GM11168 (cell line): ENCODE data around the gene COX19.

ENCODE experiments used
- in situ Hi-C: fragments of 300-500 bp; cut with MboI; formaldehyde crosslinking; loops from one replicate; pipeline ENCODE4 v1.12.0; 2022; ENCODE audit warnings: low sequenced_read_pairs; ENCODE audit not compliant: unreplicated experiment

The COX19 gene

DNA sequence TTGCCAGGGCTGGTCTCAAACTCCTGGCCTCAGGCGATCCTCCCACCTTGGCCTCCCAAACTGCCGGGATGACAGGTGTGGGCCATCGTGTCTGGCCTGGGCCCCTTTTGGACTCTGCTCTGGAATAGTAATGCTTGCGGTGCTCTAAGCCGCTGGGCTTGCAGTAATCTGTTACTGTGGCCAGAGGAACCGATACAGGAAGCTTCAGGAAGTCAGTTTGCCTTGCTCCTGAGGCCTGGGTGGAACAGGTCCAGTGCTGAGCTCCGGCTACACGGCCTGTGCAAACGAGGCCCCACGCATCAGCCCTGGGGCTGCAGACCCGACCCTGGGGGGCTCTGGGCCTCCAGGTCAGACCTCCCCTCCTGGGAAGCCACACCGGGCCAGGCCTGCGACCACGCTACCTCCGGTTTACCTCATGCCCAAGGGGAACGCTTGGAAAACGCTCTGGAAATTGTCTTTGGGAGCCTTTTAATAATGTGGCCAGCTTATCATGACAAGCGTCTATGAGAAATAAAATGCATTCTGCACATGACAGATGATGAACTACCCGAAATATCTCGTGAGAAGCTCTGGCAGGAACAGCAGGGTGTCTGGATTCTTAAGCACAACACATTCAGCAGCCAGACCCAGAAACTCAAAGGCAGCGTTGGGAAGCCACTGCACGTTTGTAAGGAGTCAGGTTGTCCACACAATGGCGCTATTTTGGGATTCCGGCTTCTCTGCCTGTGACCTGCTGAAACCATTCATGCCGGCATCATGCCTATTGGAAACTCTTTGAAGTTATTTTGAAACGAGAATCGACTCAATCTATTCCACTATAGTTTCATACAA, 10.7 kb downstream of the COX19 start:
- in situ Hi-C loops, result loop anchor here (5.0 kb wide), 1 partner anchor 37 kb away; no protein-coding TSS in a partner anchor

DNA sequence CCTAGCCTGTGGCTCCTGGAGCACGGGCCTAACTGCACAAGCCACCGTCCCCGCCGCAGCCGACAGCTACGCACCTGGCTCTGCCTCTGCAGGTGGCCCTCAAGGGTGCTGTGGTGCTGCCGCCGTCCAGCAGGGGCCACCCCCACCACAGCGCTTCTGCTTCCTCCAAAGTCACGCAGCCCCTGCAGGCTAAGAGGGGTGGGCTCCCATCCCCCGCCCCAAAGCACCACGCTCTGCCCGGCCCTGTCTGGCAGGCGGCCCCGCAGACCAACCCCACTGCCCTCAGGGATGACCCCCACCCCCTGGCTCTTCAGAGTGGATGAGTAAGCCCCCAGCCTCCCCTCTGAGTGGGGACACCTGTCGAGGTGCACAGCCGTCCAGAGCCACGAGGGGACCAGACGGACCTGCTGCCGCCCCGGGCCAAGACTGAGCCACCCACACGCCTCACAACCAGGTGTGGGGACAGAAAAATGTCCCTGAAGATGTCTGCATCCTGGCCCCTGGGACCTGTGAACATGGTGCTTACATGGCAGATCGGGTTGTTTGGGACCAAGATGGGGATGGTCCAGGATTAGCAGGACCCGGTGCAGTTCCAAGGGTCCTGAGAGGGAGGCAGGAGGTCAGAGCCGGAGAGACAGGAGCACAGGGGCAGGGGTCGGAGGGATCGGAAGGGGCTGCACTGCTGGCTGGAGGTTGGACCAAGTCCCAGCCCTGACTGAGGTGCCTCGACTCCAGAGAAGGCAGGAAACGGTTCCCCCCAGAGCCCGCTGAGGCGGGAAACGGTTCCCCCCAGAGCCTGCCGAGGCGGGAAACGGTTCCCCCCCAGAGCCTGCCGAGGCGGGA, 11.9 kb downstream of the COX19 start:
- in situ Hi-C loops, result loop anchor here (5.0 kb wide), 1 partner anchor 36 kb away; no protein-coding TSS in a partner anchor

DNA sequence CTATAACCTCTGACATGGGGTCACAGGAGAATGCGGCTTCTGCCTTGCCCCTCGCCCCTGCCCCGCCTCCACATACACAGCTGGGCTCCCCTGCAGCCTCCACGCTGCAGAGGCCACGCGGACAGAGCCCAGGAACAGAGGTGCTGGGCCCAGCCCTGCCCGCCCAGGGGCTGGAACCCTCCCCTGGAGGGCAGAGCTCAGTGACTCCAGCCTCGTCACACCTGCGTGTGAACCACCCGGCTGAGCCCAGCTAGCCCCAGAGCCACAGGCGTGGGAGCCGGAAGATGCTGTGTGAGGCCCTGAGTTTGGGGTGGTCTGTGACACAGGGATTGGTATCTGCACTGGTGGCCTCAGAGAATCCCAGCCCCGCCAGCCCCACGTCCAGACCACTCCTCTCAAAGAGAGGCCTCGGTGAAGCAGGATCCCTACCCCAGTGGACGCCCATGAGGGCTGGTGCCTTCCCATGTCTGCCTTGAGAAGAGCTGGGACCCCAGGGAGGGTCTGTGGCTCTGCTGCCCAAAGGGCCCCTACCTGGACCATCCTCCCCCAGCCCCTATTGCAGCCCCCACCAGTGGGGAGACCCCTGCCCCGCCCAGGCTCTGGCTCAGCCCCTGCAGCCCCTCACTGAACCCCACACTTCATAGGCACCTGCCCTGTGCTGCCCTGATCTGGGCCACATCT, 12.8 kb downstream of the COX19 start:
- in situ Hi-C loops, result loop anchor here (5.0 kb wide), 1 partner anchor 35 kb away; no protein-coding TSS in a partner anchor

DNA sequence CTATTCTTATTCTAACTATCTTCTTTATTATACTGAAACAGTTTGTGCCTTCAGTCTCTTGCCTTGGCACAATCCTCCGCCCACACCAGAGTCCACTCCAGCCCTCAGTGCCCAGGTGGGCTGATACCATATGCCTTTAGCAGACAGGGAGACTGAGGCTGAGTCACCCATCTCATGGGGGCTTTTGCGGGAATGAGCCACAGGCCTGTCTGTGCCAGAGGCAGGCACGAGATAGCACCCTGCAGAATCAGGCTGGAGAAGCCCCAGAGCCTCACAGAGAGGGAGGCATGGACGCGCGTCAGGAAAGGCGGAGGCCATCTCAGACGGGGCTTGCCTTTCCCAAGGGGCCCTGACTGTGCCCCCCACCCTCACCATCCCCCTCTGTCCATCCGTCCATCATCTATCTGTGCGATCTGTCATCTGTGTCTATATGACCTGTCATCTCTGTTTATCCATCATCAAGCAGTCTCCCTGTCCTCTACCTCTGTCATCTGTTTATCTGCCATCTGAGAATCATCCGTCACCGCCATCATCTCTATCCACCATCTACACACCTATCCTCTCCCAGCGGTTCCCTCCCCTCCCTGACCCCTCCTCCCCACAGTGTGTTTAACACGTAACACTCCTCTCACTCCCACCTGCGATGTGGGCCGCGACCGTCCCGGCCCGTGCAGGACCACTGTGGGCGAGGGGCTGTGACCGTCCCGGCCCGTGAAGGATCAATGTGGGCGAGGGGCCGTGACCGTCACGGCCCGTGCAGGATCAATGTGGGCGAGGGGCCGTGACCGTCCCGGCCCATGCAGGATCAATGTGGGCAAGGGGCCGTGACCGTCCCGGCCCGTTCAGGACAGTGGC, 13.6 kb downstream of the COX19 start:
- in situ Hi-C loops, result loop anchor here (5.0 kb wide), 1 partner anchor 34 kb away; no protein-coding TSS in a partner anchor

DNA sequence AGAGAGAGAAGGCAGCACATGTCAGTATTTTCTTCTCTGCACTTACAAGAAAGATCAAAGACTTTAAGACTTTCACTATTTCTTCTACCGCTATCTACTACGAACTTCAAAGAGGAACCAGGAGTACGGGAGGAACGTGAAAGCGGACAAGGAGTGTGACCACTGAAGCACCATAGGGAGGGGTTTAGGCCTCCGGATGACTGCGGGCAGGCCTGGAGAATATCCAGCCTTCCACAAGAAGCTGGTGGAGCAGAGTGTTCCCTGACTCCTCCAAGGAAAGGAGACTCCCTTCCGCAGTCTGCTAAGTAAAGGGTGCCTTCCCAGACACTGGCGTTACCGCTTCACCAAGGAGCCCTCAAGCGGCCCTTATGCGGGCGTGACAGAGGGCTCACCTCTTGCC, 14.4 kb downstream of the COX19 start:
- in situ Hi-C loops, result loop anchor here (5.0 kb wide), 1 partner anchor 34 kb away; no protein-coding TSS in a partner anchor

DNA sequence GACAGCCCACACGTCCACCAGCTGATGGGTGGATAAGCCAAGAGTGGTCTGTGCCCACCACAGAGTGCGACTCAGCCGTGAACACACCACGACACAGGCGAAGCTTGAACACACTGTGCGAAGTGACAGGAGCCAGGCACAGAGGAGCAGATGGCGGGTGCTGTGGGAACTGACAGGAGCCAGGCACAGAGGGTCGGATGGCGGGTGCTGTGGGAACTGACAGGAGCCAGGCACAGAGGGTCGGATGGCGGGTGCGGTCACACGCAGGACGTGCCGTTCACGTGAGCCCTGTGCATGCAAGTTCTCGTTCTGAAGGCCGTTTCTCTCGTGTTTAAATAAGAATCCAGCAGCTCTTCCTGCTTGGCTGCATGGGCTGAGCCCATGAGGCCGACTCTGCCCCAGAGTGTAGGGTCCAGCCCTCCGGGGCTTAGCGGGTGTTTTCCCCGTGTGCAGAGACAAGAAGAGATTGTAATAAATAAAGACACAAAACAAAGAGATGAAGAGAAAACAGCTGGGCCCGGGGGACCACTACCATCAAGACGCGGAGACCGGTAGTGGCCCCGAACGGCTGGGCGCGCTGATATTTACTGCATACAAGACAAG, 15.0 kb downstream of the COX19 start:
- in situ Hi-C loops, result loop anchor here (5.0 kb wide), 1 partner anchor 33 kb away; no protein-coding TSS in a partner anchor

DNA sequence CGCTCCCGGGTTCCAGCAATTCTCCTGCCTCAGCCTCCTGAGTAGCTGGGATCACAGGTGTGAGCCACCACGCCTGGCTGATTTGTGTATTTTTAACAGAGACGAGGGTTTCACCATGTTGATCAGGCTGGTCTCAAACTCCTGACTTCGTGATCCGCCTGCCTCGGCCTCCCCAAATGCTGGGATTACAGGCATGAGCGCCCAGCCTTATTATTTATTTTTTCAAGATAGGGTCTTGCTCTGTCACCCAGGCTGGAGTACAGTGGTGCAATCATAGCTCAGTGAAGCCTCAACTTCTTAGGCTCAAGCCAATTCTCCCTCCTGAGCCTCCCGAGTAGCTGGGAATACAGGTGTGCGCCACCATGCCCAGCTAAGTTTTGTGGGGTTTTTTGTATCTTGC, 15.6 kb downstream of the COX19 start:
- in situ Hi-C loops, result loop anchor here (5.0 kb wide), 1 partner anchor 32 kb away; no protein-coding TSS in a partner anchor

DNA sequence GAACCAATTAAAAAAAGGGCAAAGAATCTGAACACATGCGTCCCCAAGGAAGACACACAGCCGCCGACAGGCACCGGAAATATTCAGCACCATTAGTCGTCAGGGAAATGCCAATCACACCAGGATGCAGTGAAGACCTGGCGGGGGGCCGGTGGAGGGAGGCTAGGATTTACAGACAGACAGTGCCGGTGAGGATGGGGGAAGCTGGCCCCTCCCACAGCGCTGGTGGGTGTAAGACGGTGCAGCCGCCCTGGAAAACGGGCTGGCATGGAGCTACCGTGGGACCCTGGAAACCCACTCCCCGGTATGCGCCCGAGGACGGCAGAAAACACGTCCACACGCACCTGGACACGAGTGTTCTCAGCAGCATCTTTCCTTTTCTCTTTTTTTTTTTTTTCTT, 16.1 kb downstream of the COX19 start:
- in situ Hi-C loops, result no loop called here

DNA sequence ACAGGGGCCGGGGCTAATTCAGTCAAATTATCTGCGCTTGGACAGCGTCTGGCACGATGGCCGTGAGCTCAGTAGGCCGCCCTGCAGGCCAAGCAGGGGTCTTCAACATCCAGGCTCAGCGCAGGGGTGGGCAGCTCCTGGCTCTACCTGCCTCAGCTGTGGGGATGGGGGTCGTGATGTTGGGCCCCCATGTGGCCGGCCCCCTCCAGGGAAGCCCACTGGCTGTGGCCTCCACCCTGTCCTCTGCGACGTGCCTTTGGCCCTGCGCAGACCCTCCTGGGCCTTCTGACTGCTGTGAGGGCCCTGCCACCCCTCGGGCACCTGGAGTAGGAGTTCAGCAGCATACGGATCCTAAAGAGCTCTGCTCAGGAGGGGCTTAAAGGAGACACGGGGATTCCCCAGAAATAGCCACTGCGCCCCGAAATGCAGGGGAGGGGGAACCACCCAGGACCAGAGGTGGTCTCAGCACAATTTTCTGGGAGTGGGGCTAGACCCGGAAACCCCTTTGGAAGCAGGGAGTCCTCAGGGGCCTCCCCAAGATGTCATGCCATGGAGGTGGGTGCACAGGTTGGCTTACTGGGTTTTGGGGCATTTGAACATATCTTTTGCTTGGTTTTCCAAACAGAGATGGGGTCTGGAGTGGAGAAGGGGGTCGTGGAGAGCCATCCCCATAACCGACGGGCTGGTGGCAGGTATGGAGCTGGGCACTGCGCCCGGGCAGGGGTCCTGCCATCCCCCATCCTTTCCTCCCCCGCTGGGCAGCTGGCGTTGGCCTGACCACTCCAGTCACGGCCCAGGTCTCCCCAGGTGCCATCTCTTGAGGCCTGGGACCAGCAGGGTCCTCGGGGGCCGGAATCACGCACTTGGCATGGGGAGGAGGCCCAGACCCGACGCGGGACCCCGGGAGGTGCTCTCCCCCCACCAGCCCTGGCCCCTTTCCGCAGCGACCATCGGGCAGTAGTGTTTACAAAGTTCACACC, 16.8 kb downstream of the COX19 start:
- in situ Hi-C loops, result no loop called here

DNA sequence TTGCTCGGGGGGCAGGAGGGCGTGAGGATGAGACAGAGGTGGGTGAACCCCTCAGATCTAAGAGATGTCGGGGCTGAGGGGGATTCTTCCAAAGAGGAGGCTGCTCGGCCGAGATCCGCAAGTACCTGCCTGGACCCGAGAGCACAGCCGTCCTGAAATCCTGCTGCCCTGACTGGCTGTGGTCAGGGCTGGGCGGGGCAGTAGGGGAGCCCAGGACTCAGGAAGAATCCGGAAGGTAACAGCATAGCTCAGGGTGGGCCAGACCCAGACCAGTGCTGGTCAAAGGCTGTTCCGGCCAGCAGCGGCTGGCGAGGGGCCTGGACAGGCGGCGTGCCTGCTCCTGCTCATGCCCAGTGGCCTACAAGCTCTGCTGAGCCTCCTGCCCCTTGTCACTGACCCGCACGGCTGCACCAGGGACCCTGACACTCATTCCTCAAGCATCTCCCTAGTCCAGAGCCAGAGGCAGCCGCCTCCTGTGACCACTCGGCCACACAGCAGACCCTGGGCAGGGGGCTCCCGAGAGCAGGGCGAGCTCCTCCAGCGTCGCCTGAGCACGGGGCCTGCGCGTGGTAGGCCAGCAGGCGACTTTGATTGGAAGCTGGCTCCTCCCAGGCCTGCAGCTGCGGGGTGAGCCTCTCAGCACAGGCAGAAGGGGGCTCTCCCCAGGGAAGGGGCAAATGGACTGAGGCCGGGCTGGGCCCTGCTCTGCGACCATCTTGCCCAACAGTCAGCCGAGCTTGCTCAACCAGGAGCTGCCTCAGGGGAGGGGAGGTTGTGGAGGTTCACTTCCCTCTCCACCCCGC, 17.7 kb downstream of the COX19 start:
- in situ Hi-C loops, result no loop called here

DNA sequence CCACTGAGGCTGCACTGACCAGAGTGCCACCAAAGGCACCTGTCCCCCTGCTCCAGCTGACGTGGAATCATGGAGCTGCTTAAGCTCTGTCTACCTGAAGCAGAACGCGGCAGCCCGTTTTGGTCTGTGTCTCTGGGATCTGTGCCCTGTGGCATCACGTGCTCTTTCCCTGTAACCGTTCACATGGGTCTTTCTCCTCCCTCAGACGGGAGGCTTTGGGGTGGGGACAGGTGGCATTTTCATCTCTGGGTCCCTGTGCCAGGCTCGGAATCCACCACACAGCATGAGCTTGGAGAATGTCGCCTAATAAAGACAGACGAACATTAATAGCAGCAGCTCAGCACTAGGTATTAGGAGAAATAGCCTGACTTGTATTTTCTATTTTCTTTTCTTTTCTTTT, 19.3 kb downstream of the COX19 start:
- in situ Hi-C loops, result no loop called here

DNA sequence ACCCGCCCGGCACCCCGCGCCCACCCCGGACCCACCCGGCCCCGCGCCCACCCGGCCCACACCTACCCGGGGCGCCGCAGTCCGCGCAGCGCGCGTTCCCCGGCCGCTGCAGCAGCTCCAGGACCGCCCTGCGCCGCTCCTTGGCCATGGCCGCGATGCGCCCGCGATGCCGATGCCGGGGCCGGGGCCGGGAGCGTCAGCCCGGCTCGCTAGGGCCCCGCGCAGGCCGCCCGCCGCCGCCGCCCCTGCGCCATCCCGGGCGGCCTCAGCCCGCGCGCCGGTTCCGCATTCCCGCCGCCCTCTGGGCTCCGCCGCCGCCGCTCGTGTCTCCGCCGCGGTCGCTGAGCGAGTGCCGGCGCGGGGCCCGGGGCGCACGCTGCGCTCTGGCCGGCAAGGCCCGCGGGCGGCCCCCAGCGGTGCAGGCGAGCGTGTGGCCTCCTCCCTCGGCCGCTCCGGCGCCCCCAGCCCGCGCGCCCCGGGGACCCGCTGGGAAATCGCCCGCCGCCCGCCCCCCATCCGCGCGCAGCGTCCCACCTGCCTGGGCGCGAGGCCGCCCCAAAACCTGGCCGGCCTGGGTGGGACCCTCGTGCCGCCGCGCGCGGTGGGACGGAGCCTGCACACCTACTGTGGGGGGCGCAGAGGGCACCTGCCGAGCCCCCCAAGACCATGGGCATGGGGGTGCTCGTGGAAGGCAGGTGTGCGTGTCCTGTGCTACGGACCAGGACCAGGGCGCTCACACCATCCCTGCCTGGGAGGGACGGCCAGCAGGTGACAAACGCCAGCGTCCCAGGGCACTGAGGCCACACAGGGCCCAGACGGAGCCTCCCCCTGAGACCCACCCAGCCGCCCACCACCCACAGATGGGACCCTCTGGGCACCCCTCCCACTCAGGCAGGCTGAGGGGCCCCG, 20.8 kb downstream of the COX19 start, which contains the start of gene ADAP1:
Gene ADAP1, minus strand, starts transcription at position 351 of the 909 bp plus-strand sequence. Its CDS starts 203 bp downstream, at position 148.
- in situ Hi-C loops, result no loop called here

DNA sequence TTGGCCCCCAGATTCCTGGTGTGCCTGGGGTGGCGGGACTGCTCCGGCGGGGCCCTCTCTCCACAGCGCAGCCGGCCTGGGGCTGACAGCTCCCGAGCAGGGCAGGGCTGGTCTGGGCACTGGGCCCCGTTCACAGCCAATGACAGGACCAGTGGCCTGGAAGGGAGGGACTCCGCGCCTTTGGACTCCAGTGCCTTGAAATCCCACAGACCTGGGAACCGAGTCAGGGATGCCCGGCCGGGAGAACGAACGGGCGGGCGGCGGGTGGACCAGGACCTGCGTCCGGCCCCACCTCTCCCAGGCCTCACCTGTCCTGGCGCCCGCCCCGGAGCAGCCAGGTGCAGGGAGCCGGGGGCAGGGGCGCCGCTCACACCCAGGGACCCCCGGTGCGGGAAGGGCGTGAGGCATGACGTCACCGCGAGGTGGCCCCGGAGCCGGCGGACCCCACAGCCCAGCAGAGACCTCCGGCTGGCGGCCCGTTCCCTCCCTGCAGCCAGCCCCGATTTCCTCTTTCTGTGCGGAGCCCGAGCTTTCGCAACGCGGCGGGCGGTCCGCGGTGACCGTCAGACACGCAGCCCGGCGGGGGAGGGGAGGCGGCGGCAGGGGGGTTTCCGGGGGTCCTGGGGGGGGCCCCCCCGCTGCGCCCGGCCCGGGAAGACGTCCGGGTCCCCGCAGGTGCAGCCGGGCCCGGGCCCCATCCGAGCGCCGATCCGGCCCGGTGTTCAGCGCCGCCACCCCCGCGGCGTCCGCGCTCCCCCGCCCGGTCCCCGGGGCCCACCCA, 21.6 kb downstream of the COX19 start:
- in situ Hi-C loops, result no loop called here

DNA sequence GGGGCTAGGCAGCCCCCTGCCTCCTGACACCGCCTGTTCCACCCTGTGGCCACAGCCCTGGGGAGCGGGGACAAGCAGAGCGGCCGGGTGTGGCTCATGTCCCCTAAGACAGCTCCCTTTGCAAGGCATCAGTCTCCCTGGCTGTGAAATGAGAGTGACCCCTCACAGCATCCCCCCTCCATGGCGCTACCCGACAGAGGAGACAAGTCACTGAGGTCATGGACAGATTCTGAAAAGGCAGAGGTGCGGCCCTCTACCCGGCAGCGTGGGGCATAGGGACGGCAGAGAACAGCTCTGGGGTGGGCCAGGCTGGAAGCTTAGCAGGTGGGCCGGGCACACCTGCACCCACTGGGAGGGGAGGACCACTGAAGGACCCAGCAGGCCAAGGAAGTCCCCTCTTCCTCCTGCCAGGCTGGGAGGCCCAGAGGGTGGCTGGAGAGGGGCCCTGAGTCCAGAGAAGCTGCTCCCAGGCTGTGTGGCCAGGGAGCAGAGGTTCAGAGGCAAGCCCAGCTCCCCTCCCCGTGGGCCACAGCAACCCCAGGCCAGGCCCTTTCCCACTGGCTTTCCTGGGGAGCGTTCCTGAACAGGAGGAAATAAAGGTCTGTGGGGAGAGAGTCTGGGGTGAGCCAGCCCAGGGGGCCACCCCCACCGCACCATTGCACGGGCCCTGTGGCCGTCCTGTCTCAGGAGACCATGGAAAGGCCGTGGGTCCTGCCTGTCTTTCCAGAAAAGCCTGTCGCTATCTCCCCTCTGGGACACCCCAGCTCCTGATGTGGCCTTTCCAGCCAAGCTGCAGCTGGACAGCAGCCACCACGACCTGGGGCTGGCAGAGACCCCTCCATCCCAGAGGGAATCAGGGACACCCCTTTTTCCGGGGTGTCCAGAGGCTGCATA, 22.6 kb downstream of the COX19 start:
- in situ Hi-C loops, result no loop called here
